ENCODE data around the gene MGAT3. TPM values are rescaled to one million over a fixed set of nuclear protein-coding genes. Genes with fewer than 3 reads are reported as not detected.

Gene MGAT3
- total and polyA plus RNA-seq, 2 donors (not counting 3 experiments of a cell fraction or from before 2014, with no cell fraction given): not detected

DNA sequence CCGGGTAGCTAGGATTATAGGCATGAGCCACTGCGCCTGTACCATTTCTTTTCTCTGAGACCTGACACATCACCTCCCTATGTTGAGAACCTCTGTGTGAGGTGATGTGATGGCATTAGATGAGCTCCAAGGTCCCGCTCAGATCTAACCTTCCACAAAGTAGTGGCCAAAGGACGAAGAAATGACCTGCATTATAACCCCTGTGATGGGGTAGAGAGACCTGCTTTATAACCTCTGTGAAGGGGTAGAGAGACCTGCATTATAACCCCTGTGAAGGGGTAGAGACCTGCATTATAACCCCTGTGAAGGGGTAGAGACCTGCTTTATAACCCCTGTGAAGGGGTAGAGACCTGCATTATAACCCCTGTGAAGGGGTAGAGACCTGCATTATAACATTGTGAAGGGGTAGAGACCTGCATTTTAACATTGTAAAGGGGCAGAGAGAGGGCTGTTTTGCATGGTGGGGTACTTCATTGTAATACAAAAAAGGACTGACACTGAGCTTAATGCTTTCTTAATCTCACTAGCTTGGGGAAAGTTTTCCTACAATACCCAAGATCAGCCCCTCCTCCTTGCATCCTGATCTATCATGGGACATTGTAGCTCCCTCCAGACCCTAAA is 53.8 kb downstream of the MGAT3 start:
- Histone ChIP-seq H2AFZ (ENCODE audit: low read depth, low read length) (no peak overlapping the region), H3K4me3 (replicated peaks in 1 of 3; ENCODE audit: insufficient read depth in 1 of 3, low read depth in 1 of 3, low read length in 3 of 3) (no peak overlapping the region), H4K20me1 (replicated peaks; ENCODE audit: control insufficient read depth, extremely low read depth, insufficient read depth, low read length) (no peaks in the 10 kb centered on the region), H3K36me3 (ENCODE audit: control insufficient read depth in 2 of 2, extremely low read depth in 1 of 2, insufficient read depth in 2 of 2, low read length in 2 of 2) (peaks cover 28 to 44% of the 10 kb centered on the region in 2 experiments), H3K9me3 (replicated peaks; ENCODE audit: control insufficient read depth, insufficient read depth, low read length) (no peaks in the 10 kb centered on the region), H3K9ac (replicated peaks; ENCODE audit: extremely low read depth, insufficient read depth, low read length) (no peak overlapping the region), H3K27me3 (ENCODE audit: control insufficient read depth in 2 of 2, insufficient read depth in 2 of 2, low read length in 2 of 2) (no peaks in the 10 kb centered on the region), H3K9me1 (replicated peaks; ENCODE audit: control insufficient read depth, extremely low read depth, insufficient read depth, low read length) (no peaks in the 10 kb centered on the region), H3K27ac (ENCODE audit: insufficient read depth, low read depth, low read length) (no peak overlapping the region), H3K79me2 (ENCODE audit: control insufficient read depth, insufficient read depth, low read length) (peaks cover 33% of the 10 kb centered on the region), H3K4me1 (ENCODE audit: control insufficient read depth, extremely low read depth, insufficient read depth, low read length) (no peaks in the 10 kb centered on the region), H3K4me2 (ENCODE audit: insufficient read depth, low read length) (no peak overlapping the region)
- ChIA-PET POLR2A (no interaction called here), CTCF (interaction anchor here (0.6 to 2.4 kb wide), 5 partner anchors 9 to 167 kb away, joined by 3 to 13 read pairs (median 4); partner anchors contain the start of gene MIEF1)
- BruUV-seq (replicated peaks): no TSS peak
- intact Hi-C loops (cut with micrococcal nuclease): no loop called here
- DNase-seq (ENCODE audit: low read depth, low spot score) (no peak), FAIRE-seq (no peak)
- dilution Hi-C loops (cut with MboI; ENCODE audit: extremely low pct_ligation_motif_present, low sequenced_read_pairs): no loop called here
- TF ChIP-seq JUN (IDR thresholded peaks at IDR 0.05; ENCODE audit: borderline replicate concordance, insufficient read depth, insufficient read length, low read depth): no peak
- no peak for TF ChIP-seq FOS (IDR thresholded peaks at IDR 0.05; ENCODE audit: borderline replicate concordance, insufficient read depth, low read length)
- TF ChIP-seq MYC (IDR thresholded peaks at IDR 0.05; ENCODE audit: low read depth, low read length): no peak
- TF ChIP-seq CTCF (IDR thresholded peaks at IDR 0.05; ENCODE audit: extremely low read depth in 1 of 2, insufficient read depth in 1 of 2, low read depth in 1 of 2, low read length in 2 of 2): no peak
- TF ChIP-seq POLR2AphosphoS5 (IDR thresholded peaks at IDR 0.05; ENCODE audit: insufficient read depth, low read depth, low read length): no peak
- no peak for TF ChIP-seq EZH2 (IDR thresholded peaks at IDR 0.05; ENCODE audit: borderline replicate concordance, low read depth, low read length, severe bottlenecking)
- TF ChIP-seq GATA2 (IDR thresholded peaks at IDR 0.05; ENCODE audit: insufficient read depth, insufficient read length, low read depth, low read length): no peak

All from endothelial cell of umbilical vein (primary cell).